ENCODE measurements around the gene CHSY3. TPM values are rescaled to one million over a fixed set of nuclear protein-coding genes. Genes with fewer than 3 reads are reported as not detected.
"Not testable (repeated sequence)": the region's sequence is repeated elsewhere in the genome, so short reads cannot be mapped to it uniquely, and the experiment has no call there.

Gene CHSY3
- total RNA-seq, 1 donor from 2014 or later = 9.4 TPM

DNA sequence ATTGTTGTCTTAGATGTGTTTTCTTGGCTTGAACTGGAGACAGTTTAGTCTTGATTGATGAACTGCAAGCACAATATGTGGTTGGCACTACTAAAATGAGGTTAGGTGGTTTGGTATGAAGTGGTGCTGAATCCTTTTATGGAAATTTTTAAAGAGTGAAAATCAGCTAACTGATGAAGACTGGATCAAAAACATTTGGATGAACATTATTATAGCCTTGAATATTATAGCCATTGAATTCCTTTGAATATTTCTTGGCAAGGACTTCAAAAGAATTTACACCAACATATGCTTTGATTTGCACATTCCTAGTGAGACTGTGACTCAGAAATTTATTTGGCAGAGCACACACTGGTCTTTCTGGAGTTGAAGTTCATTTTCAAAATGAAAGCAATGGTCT, 318.3 kb downstream of the CHSY3 start:
- Histone ChIP-seq H3K4me2 (ENCODE audit: low read length) (no peak overlapping the region), H3K4me3 (ENCODE audit: insufficient read depth, low read depth, low read length) (no peak overlapping the region), H3K27ac (ENCODE audit: low read depth, low read length) (no peak overlapping the region), H2AFZ (ENCODE audit: low read depth, low read length) (no peak overlapping the region), H4K20me1 (ENCODE audit: insufficient read depth, low read length) (no peaks in the 10 kb centered on the region), H3K36me3 (ENCODE audit: insufficient read depth, low read length) (no peaks in the 10 kb centered on the region), H3K4me1 (ENCODE audit: insufficient read depth, low read length) (no peaks in the 10 kb centered on the region), H3K27me3 (ENCODE audit: insufficient read depth, low read length) (no peaks in the 10 kb centered on the region), H3K9me3 (ENCODE audit: insufficient read depth, low read depth, low read length) (no peaks in the 10 kb centered on the region), H3K79me2 (ENCODE audit: insufficient read depth, low read length) (no peaks in the 10 kb centered on the region), H3K9ac (ENCODE audit: low read length) (no peak overlapping the region)
- no peaks in the 10 kb centered on the region for H3K36me3 Mint-ChIP-seq (ENCODE audit: low read depth, unreplicated experiment)
- no peak overlapping the region for H3K27ac Mint-ChIP-seq (ENCODE audit: unreplicated experiment)
- DNase-seq (ENCODE audit: low read depth) (peak; percentile 73), FAIRE-seq (no peak)
- H3K4me1 Mint-ChIP-seq (ENCODE audit: low read depth, unreplicated experiment) = no peaks in the 10 kb centered on the region
- no peaks in the 10 kb centered on the region for H3K27me3 Mint-ChIP-seq (ENCODE audit: low read depth, unreplicated experiment)
- peaks cover 8% of the 10 kb centered on the region for H3K9me3 Mint-ChIP-seq (ENCODE audit: unreplicated experiment)
- no peak overlapping the region for H3K4me3 Mint-ChIP-seq (ENCODE audit: unreplicated experiment)
- TF ChIP-seq EZH2 (IDR thresholded peaks at IDR 0.05; ENCODE audit: insufficient read depth, low read length) = no peak
- TF ChIP-seq, protein P1, sequence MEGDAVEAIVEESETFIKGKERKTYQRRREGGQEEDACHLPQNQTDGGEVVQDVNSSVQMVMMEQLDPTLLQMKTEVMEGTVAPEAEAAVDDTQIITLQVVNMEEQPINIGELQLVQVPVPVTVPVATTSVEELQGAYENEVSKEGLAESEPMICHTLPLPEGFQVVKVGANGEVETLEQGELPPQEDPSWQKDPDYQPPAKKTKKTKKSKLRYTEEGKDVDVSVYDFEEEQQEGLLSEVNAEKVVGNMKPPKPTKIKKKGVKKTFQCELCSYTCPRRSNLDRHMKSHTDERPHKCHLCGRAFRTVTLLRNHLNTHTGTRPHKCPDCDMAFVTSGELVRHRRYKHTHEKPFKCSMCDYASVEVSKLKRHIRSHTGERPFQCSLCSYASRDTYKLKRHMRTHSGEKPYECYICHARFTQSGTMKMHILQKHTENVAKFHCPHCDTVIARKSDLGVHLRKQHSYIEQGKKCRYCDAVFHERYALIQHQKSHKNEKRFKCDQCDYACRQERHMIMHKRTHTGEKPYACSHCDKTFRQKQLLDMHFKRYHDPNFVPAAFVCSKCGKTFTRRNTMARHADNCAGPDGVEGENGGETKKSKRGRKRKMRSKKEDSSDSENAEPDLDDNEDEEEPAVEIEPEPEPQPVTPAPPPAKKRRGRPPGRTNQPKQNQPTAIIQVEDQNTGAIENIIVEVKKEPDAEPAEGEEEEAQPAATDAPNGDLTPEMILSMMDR (IDR thresholded peaks at IDR 0.05; ENCODE audit: insufficient read depth, low read depth, low read length) = no peak

DNA sequence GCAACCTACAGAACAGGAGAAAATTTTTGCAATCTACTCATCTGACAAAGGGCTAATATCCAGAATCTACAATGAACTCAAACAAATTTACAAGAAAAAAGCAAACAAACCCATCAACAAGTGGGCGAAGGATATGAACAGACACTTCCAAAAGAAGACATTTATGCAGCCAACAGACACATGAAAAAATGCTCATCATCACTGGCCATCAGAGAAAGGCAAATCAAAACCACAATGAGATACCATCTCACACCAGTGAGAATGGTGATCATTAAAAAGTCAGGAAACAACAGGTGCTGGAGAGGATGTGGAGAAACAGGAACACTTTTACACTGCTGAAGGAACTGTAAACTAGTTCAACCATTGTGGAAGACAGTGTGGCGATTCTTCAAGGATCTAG, 322.3 kb downstream of the CHSY3 start:
- H3K9me3 Mint-ChIP-seq (ENCODE audit: unreplicated experiment); DNase-seq (ENCODE audit: low read depth); H3K9ac ChIP-seq (ENCODE audit: low read length); H3K27me3 ChIP-seq (ENCODE audit: insufficient read depth, low read length); H3K4me1 ChIP-seq (ENCODE audit: insufficient read depth, low read length); H4K20me1 ChIP-seq (ENCODE audit: insufficient read depth, low read length); FAIRE-seq; H3K27me3 Mint-ChIP-seq (ENCODE audit: low read depth, unreplicated experiment); H2AFZ ChIP-seq (ENCODE audit: low read depth, low read length); H3K79me2 ChIP-seq (ENCODE audit: insufficient read depth, low read length); H3K27ac ChIP-seq (ENCODE audit: low read depth, low read length); H3K27ac Mint-ChIP-seq (ENCODE audit: unreplicated experiment); H3K36me3 ChIP-seq (ENCODE audit: insufficient read depth, low read length); H3K36me3 Mint-ChIP-seq (ENCODE audit: low read depth, unreplicated experiment); H3K4me3 Mint-ChIP-seq (ENCODE audit: unreplicated experiment); H3K4me1 Mint-ChIP-seq (ENCODE audit: low read depth, unreplicated experiment); H3K4me3 ChIP-seq (ENCODE audit: insufficient read depth, low read depth, low read length); H3K4me2 ChIP-seq (ENCODE audit: low read length); H3K9me3 ChIP-seq (ENCODE audit: insufficient read depth, low read depth, low read length): not testable (repeated sequence)

DNA sequence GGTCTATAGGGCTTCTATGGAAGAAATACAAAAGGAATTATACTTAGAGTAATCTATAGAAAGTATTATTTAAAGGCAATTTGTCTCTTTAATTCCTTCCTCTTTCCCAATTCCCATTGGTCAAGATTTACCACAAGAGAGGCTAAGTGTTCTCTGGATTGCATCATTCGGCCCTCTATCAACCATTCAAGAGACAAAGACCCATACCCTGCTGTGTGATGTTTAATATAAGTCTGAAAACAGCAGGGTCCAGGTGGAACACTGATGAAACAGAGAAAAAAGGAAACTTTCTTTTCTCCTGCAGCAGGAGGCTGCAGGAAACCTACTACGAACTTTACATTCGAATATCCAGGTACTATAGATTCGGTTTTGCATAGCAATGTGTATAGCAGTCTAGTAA, 323.4 kb downstream of the CHSY3 start:
- Histone ChIP-seq H3K27me3 (ENCODE audit: insufficient read depth, low read length) (no peaks in the 10 kb centered on the region), H3K4me2 (ENCODE audit: low read length) (no peak overlapping the region), H3K9ac (ENCODE audit: low read length) (no peak overlapping the region), H2AFZ (ENCODE audit: low read depth, low read length) (no peak overlapping the region), H4K20me1 (ENCODE audit: insufficient read depth, low read length) (no peaks in the 10 kb centered on the region), H3K79me2 (ENCODE audit: insufficient read depth, low read length) (no peaks in the 10 kb centered on the region), H3K9me3 (ENCODE audit: insufficient read depth, low read depth, low read length) (no peaks in the 10 kb centered on the region), H3K36me3 (ENCODE audit: insufficient read depth, low read length) (no peaks in the 10 kb centered on the region), H3K4me1 (ENCODE audit: insufficient read depth, low read length) (no peaks in the 10 kb centered on the region), H3K4me3 (ENCODE audit: insufficient read depth, low read depth, low read length) (no peak overlapping the region), H3K27ac (ENCODE audit: low read depth, low read length) (no peak overlapping the region)
- TF ChIP-seq, protein P1 (IDR thresholded peaks at IDR 0.05; ENCODE audit: insufficient read depth, low read depth, low read length) = no peak
- TF ChIP-seq EZH2 (IDR thresholded peaks at IDR 0.05; ENCODE audit: insufficient read depth, low read length) = no peak
- Mint-ChIP-seq H3K36me3 (ENCODE audit: low read depth, unreplicated experiment) (no peaks in the 10 kb centered on the region), H3K4me3 (ENCODE audit: unreplicated experiment) (no peak overlapping the region), H3K9me3 (ENCODE audit: unreplicated experiment) (peaks cover 8% of the 10 kb centered on the region), H3K27ac (ENCODE audit: unreplicated experiment) (no peak overlapping the region), H3K4me1 (ENCODE audit: low read depth, unreplicated experiment) (no peaks in the 10 kb centered on the region), H3K27me3 (ENCODE audit: low read depth, unreplicated experiment) (no peaks in the 10 kb centered on the region)
- DNase-seq (ENCODE audit: low read depth) = no peak
- FAIRE-seq = no peak
